Bladder microvascular endothelial cell (primary cell): Measurements from ENCODE around the gene TAF11L14. TPM values are rescaled to one million over a fixed set of nuclear protein-coding genes. Genes with fewer than 3 reads are reported as not detected.

Source experiments
- total RNA-seq: library from RNA; depleted of rRNA; stranded (reverse); fragments of >200 nt; gene quantifications from 2 replicates; pipeline ENCODE4 v1.2.3, GENCODE V29; 2014

TAF11L14 gene
- total RNA-seq = not detected in 2 replicates

GRCh38 chr5:17634160-17634559, at the start of gene TAF11L14:
Gene TAF11L14 (plus strand): TSS chr5:17634460.

GRCh38 chr5:17585658-17586057, 48.6 kb upstream of the TAF11L14 start, which contains the start of gene TAF11L7:
Gene TAF11L7 (minus strand): TSS chr5:17585758.

DNA sequence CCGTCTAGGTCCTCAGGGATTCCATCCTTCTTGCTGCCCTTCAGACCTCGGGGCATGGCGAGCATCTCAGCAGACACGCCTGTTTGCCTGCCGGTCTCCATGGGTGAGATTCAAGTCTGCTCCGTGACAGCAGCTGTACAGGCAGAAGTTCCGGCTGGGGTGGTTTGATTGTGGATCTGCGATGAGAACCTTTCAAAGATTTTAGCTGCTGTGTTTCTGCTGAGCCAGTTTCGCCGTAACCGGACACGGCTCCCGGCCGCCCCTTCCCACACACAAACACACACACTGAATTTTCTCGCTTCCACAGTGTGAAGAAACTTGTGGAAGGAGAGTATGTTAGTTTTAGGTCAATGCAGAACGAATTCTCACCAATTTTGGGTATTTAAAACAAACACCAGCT, 43.4 kb upstream of the TAF11L14 start, which contains the start of gene TAF11L8:
Gene TAF11L8, minus strand, starts transcription at position 101 of the 400 bp plus-strand sequence.

GRCh38 chr5:17594255-17594654, 40.0 kb upstream of the TAF11L14 start, which contains the start of gene TAF11L9:
Gene TAF11L9 (minus strand): TSS chr5:17594394.

GRCh38 chr5:17597728-17598127, 36.5 kb upstream of the TAF11L14 start, which contains the start of gene TAF11L10:
Gene TAF11L10 (minus strand): TSS chr5:17597828.

DNA sequence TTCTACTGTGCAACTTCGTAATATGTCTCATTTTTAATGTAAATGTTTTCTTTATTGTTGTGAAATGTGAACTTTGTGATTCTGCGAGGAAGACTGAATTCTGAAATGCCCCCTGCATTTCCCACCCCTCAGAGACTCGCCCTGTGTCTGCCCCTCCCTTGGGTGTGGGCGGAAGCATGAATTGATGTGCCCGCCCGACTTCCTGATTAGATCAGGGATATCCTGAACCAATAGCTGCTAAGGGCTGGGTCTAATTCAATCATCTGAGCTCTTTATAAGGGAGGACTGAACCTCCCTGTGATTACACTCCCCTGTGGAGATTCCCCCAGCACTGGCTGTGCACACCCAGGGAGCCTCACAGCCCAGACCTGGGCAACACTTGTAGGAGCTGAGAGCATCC, 30.4 kb upstream of the TAF11L14 start, which contains the start of gene TAF11L11:
Gene TAF11L11, plus strand, starts transcription at position 304 of the 400 bp plus-strand sequence.

GRCh38 chr5:17610092-17610491, 24.2 kb upstream of the TAF11L14 start, which contains the start of gene TAF11L12:
Gene TAF11L12 (plus strand): TSS chr5:17610392.

DNA sequence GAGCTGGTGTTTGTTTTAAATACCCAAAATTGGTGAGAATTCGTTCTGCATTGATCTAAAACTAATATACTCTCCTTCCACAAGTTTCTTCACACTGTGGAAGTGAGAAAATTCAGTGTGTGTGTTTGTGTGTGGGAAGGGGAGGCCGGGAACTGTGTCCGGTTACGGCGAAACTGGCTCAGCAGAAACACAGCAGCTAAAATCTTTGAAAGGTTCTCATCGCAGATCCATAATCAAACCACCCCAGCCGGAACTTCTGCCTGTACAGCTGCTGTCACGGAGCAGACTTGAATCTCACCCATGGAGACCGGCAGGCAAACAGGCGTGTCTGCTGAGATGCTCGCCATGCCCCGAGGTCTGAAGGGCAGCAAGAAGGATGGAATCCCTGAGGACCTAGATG, 2.5 kb upstream of the TAF11L14 start, which contains the start of gene TAF11L13:
Gene TAF11L13, plus strand, starts transcription at position 301 of the 400 bp plus-strand sequence.

Other genes with a start within 250 kb of the TAF11L14 start
- gene TAF11L2, start 136.2 kb upstream of the TAF11L14 start, total RNA-seq = not detected in 2 replicates
- not detected in 2 replicates for gene TAF11L3, start 116.1 kb upstream of the TAF11L14 start, total RNA-seq
- gene TAF11L4, start 112.7 kb upstream of the TAF11L14 start, total RNA-seq = not detected in 2 replicates
- not detected in 2 replicates for gene TAF11L5, start 109.2 kb upstream of the TAF11L14 start, total RNA-seq
- gene TAF11L6, start 105.8 kb upstream of the TAF11L14 start, total RNA-seq = not detected in 2 replicates
- gene TAF11L7, start 48.7 kb upstream of the TAF11L14 start, total RNA-seq = not detected in 2 replicates
- gene TAF11L8, start 43.5 kb upstream of the TAF11L14 start, total RNA-seq = not detected in 2 replicates
- not detected in 2 replicates for gene TAF11L9, start 40.1 kb upstream of the TAF11L14 start, total RNA-seq
- not detected in 2 replicates for gene TAF11L10, start 36.6 kb upstream of the TAF11L14 start, total RNA-seq
- gene TAF11L11, start 30.3 kb upstream of the TAF11L14 start, total RNA-seq = not detected in 2 replicates
- gene TAF11L12, start 24.1 kb upstream of the TAF11L14 start, total RNA-seq = not detected in 2 replicates
- not detected in 2 replicates for gene TAF11L13, start 2.4 kb upstream of the TAF11L14 start, total RNA-seq